Kidney (tissue), 14 donors: ENCODE results near the gene C1GALT1. TPM values are rescaled to one million over a fixed set of nuclear protein-coding genes. Genes with fewer than 3 reads are reported as not detected.

Source experiments
- DNase-seq, 5 donors: peaks; one replicate each; pipeline ENCODE4 v3.0.0-alpha.2; 2013 to 2020
- FAIRE-seq: peaks from 2 replicates; lab custom pipeline; 2012; peaks lifted over from hg19 to GRCh38; lab: Jason Lieb, UNC
- H3K27ac ChIP-seq, 2 donors: one replicate each; pipeline ENCODE4 v1.7.0; 2013; ENCODE audit warnings: low read depth in 2 of 2, low read length in 2 of 2, inconsistent platforms in 1 of 2
- H3K27me3 ChIP-seq: one replicate; pipeline ENCODE4 v1.7.1; 2013; ENCODE audit warnings: low read length, inconsistent platforms; ENCODE audit not compliant: control insufficient read depth, insufficient read depth
- H3K36me3 ChIP-seq, 3 donors: one replicate each; pipeline versions ENCODE4 v1.7.0 to v1.7.1; 2013; ENCODE audit warnings: low read length in 3 of 3, control low read depth in 1 of 3, inconsistent platforms in 1 of 3; ENCODE audit not compliant: insufficient read depth in 3 of 3, control insufficient read depth in 2 of 3
- H3K4me1 ChIP-seq, 3 donors: one replicate each; pipeline versions ENCODE4 v1.7.0 to v1.7.1; 2013; ENCODE audit warnings: low read length in 3 of 3, inconsistent platforms in 1 of 3, low read depth in 1 of 3; ENCODE audit not compliant: control insufficient read depth in 2 of 3, insufficient read depth in 2 of 3
- H3K4me3 ChIP-seq, 3 donors: one replicate each; pipeline versions ENCODE4 v1.7.0 to v1.8.1; 2013; ENCODE audit warnings: low read length in 3 of 3, control low read depth in 1 of 3, inconsistent platforms in 1 of 3
- H3K9ac ChIP-seq, 3 donors: one replicate each; pipeline versions ENCODE4 v1.7.0 to v1.7.1; 2013; ENCODE audit warnings: low read length in 3 of 3, control low read depth in 1 of 3, inconsistent platforms in 1 of 3
- H3K9me3 ChIP-seq, 3 donors: one replicate each; pipeline versions ENCODE4 v1.7.0 to v1.7.1; 2013; ENCODE audit warnings: low read length in 3 of 3, control low read depth in 1 of 3, inconsistent platforms in 1 of 3; ENCODE audit not compliant: control insufficient read depth in 2 of 3, insufficient read depth in 1 of 3
- intact Hi-C: fragments of 100-400 bp; cut with DNase I; formaldehyde crosslinking; loops from one replicate; pipeline ENCODE4 v1.11.1; 2022
- polyA plus RNA-seq: library from polyadenylated mRNA; stranded (reverse); fragments of 350-450 nt; fragmentation: Illumina TruSeq; extraction: RNeasy Lipid Tissue Mini Kit (QIAGEN cat#74804); gene quantifications from one replicate; pipeline ENCODE4 v1.2.3, GENCODE V29; 2014; ENCODE audit warnings: low read depth, low replicate concordance; ENCODE audit not compliant: insufficient read depth
- total RNA-seq: library from RNA; stranded (reverse); fragmentation: NEBNext Ultra II Directional; extraction: Animal tissue kit (Norgen Biotek cat#: 25700); gene quantifications from one replicate; pipeline ENCODE4 v1.2.1, GENCODE V29; 2021
- TF ChIP-seq, protein P1 (sequence below): IDR thresholded peaks from 3 replicates; pipeline ENCODE4 v1.5.1; 2012; ENCODE audit warnings: mild to moderate bottlenecking, moderate library complexity, borderline replicate concordance; ENCODE audit not compliant: insufficient read depth; ENCODE audit errors: extremely low read depth
- donor health status: control.
- donor health status: control.
- donor health status: control.
- donor health status: control.
- donor health status: control.
- donor health status: DM: yes; HTN: yes; CAD: no.
- donor health status: Normal renal cell carcinoma (clear cell type).

The C1GALT1 gene
- total and polyA plus RNA-seq, 2 donors from 2014 or later = 16.0 to 43.0 TPM

- Histone ChIP-seq H3K36me3 (no peaks in the 10 kb centered on the region), H3K4me3 (no peak overlapping the region), H3K27ac (no peak overlapping the region), H3K9me3 (no peaks in the 10 kb centered on the region), H3K9ac (no peak overlapping the region), H3K4me1 (peaks cover 0 to 3% (median 0%) of the 10 kb centered on the region in 3 donors), H3K27me3 (no peaks in the 10 kb centered on the region)
- no peak for FAIRE-seq
- TF ChIP-seq, protein P1, sequence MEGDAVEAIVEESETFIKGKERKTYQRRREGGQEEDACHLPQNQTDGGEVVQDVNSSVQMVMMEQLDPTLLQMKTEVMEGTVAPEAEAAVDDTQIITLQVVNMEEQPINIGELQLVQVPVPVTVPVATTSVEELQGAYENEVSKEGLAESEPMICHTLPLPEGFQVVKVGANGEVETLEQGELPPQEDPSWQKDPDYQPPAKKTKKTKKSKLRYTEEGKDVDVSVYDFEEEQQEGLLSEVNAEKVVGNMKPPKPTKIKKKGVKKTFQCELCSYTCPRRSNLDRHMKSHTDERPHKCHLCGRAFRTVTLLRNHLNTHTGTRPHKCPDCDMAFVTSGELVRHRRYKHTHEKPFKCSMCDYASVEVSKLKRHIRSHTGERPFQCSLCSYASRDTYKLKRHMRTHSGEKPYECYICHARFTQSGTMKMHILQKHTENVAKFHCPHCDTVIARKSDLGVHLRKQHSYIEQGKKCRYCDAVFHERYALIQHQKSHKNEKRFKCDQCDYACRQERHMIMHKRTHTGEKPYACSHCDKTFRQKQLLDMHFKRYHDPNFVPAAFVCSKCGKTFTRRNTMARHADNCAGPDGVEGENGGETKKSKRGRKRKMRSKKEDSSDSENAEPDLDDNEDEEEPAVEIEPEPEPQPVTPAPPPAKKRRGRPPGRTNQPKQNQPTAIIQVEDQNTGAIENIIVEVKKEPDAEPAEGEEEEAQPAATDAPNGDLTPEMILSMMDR = no peak
- DNase-seq = no peak
- intact Hi-C loops = no loop called here
These were observed 109.7 kb downstream of the C1GALT1 start for GRCh38 chr7:7292085-7292484.

GRCh38 chr7:7292608-7293007 lies 110.3 kb downstream of the C1GALT1 start:
- H3K4me3 ChIP-seq = no peak overlapping the region
- intact Hi-C loops = no loop called here
- no peaks in the 10 kb centered on the region for H3K27me3 ChIP-seq
- no peak overlapping the region for H3K27ac ChIP-seq
- TF ChIP-seq, protein P1 = no peak
- H3K36me3 ChIP-seq = no peaks in the 10 kb centered on the region
- DNase-seq (no peak), FAIRE-seq (no peak)
- H3K4me1 ChIP-seq = peaks cover 0 to 3% (median 0%) of the 10 kb centered on the region in 3 donors
- H3K9ac ChIP-seq = no peak overlapping the region
- no peaks in the 10 kb centered on the region for H3K9me3 ChIP-seq

- no peak overlapping the region for H3K4me3 ChIP-seq
- no peak overlapping the region for H3K9ac ChIP-seq
- TF ChIP-seq, protein P1 = no peak
- no peak overlapping the region for H3K27ac ChIP-seq
- peaks cover 0 to 3% (median 0%) of the 10 kb centered on the region in 3 donors for H3K4me1 ChIP-seq
- no peaks in the 10 kb centered on the region for H3K36me3 ChIP-seq
- intact Hi-C loops = no loop called here
- FAIRE-seq (no peak), DNase-seq (no peak)
- no peaks in the 10 kb centered on the region for H3K9me3 ChIP-seq
- H3K27me3 ChIP-seq = no peaks in the 10 kb centered on the region
These were observed 110.7 kb downstream of the C1GALT1 start for GRCh38 chr7:7293092-7293491.

DNA sequence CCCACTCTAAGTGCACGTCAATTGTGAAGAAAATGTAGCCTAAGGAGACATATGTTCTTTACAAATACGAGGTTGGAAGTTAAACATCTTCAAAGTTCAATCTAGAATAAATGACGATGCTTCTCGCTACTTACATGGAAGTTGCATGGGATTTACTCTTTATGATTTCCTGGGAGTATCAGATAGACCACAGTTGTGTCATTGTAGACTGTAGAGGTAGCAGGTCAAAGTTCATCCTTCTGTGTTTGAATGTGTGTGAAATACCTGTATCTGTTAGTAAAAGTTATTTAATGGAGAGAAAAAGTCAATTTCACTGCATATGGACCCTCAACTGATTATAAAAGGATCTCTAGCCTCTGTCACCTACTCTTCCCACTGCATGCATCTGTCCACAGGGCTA lies 112.6 kb downstream of the C1GALT1 start:
- FAIRE-seq (no peak), DNase-seq (no peak)
- H3K4me3 ChIP-seq = no peak overlapping the region
- H3K4me1 ChIP-seq = peaks cover 0 to 3% (median 0%) of the 10 kb centered on the region in 3 donors
- TF ChIP-seq, protein P1 = no peak
- no peaks in the 10 kb centered on the region for H3K9me3 ChIP-seq
- intact Hi-C loops = no loop called here
- no peaks in the 10 kb centered on the region for H3K36me3 ChIP-seq
- H3K27ac ChIP-seq = no peak overlapping the region
- no peak overlapping the region for H3K9ac ChIP-seq
- no peaks in the 10 kb centered on the region for H3K27me3 ChIP-seq
